T-helper 22 cell (primary cell): Measurements from ENCODE around the gene SLC35F6.

Experiments
- DNase-seq: peaks from one replicate; pipeline ENCODE4 v3.0.0-alpha.2; 2020; ENCODE audit warnings: low read depth

The SLC35F6 gene

DNA sequence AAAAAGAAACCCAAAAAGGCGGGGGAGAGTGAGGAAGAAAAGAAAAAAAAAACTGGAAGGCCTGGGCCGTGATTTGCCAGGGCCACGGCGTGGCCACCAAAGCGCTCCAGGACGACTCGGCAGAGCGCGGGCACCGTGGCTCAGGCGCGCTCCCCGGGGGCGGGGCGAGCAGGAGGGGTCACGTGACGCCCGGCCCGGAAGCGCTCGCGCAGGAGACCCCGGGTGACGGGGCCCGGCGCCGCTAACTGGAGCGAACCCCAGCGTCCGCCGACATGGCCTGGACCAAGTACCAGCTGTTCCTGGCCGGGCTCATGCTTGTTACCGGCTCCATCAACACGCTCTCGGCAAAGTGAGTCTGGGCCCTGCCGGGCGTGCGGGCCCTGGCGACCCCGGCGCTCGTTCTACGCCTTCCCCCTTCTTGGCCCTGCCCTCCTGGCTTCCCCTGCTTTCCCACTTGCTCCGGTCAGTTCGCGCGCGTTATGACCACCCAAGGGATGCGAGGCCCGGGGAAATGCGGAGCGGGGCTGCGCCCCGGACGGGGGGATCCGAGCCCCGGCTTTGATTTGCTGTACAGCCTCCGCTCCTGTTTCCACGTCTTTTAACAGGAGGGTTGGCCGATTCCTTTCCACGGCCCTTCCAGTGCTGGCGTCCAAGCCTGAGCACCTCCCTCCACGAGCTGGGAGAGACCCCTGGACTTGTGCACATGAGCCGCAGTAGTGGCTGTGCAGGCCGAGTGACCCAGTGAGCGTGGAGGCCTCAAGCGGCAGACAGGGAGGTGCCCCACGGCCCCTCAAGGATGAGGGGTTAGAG, at the start of gene SLC35F6:
TSS of gene SLC35F6 (plus strand) at position 207 of the 810 bp plus-strand sequence. CDS start at position 273, 66 bp downstream.
- peak; percentile 73 for DNase-seq

- no peak for DNase-seq
These were observed 48.4 kb upstream of the SLC35F6 start for GRCh38 chr2:26715528-26716270.

- DNase-seq, result no peak
These were observed 47.7 kb upstream of the SLC35F6 start for GRCh38 chr2:26716340-26716739.

DNA sequence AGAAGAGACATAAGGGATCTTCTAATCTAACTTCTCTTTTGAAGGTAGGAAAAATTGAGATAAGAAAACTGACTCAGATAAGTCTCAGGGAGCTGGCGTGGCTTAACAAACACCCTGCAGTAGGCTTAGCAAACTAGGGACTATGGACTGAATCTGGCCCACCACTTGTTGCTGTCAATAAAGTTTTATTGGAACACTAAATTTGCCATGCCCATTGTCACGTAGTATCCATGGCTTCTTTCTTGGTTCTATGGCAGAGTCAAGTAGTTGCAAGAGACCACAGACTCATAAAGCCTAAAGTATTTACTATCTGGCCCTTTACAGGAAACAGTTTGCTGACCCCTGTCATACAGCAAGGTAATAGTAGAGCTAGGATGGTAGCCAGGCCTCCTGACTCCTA, 47.3 kb upstream of the SLC35F6 start:
- DNase-seq, result no peak

- no peak for DNase-seq
These were observed 46.7 kb upstream of the SLC35F6 start for GRCh38 chr2:26717362-26717761.

- no peak for DNase-seq
These were observed 45.0 kb upstream of the SLC35F6 start for GRCh38 chr2:26718949-26719686.

GRCh38 chr2:26720322-26721114, 43.6 kb upstream of the SLC35F6 start:
- DNase-seq, result no peak

- DNase-seq, result no peak
These were observed 42.7 kb upstream of the SLC35F6 start for GRCh38 chr2:26721115-26722032.

- no peak for DNase-seq
These were observed 41.8 kb upstream of the SLC35F6 start for GRCh38 chr2:26722328-26722727.

GRCh38 chr2:26722911-26723310, 41.2 kb upstream of the SLC35F6 start:
- no peak for DNase-seq

DNA sequence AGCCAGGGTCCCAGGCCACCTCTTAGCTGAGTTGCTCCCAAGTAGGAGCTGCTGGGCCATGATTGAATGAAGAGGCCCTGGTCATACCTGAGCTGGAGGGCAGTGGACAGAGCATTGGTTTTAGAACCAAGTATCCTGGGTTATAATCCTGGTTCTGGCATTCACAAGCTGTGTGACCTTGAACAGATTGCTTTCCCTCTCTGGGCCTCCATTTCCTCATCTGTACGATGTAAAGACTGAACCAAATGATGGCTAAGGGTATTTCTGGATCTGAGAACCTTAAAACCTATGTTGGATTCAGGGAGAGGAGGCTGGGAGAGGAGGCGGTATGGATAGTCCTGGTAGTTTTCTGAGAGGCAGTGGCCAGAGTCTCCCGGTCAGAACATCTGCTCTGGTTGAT, 40.6 kb upstream of the SLC35F6 start:
- DNase-seq, result no peak

- DNase-seq, result no peak
These were observed 39.9 kb upstream of the SLC35F6 start for GRCh38 chr2:26723991-26724750.

DNA sequence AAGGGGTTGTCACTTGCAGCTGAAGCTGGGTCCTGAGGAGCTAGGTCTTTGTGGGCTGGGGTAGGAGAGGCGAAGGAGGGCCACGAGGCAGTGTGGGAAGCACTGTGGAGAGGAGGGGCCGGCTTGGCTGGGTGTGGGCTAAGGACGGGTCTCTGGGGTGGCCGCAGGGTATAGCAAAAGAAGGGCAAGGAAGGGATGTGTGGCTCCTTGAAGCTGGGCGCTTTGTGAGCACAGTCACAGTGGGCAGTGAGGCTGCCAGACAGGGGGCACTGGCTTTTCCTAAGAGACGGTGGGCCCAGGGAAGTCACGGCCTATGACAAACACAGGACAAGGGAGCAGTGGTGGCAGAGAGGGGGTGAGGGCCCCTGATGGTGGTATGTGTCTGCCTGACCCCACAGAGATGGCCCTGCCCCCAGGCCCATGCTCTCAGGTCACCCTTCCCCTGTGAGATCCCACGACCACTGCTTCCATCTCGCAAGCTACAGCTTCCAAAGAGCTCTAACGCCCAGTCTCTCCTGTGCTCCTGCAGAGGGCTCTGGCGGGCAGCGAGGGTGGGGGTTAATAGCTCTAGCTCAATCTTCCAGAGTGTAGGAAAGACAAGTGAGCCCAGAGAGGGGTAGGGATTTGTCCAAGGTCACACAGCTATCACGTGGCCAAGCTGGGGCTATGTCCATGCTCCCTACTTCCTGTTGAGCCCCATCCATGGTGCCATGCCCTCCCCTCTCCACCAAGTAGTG, 39.1 kb upstream of the SLC35F6 start:
- no peak for DNase-seq

- no peak for DNase-seq
These were observed 38.6 kb upstream of the SLC35F6 start for GRCh38 chr2:26725521-26725820.

DNA sequence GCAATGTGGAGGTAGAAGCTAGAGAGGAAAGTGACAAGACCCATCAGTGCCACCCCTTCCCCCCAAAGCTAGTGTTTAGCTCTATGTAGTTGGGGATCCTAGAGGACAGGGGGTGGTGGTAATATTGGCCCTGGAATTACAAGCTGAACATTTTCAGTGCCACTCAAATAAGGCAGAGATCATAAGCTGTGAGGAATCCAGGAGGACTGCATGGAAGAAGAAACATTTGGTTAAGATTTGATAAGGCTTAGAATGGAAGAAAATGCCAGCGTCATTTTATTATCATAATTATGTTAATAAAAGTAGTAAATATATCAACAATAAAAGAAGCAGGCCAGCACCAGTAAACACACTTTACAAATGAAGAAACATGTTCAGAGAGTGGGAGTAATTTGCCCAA, 37.9 kb upstream of the SLC35F6 start:
- DNase-seq, result no peak

DNA sequence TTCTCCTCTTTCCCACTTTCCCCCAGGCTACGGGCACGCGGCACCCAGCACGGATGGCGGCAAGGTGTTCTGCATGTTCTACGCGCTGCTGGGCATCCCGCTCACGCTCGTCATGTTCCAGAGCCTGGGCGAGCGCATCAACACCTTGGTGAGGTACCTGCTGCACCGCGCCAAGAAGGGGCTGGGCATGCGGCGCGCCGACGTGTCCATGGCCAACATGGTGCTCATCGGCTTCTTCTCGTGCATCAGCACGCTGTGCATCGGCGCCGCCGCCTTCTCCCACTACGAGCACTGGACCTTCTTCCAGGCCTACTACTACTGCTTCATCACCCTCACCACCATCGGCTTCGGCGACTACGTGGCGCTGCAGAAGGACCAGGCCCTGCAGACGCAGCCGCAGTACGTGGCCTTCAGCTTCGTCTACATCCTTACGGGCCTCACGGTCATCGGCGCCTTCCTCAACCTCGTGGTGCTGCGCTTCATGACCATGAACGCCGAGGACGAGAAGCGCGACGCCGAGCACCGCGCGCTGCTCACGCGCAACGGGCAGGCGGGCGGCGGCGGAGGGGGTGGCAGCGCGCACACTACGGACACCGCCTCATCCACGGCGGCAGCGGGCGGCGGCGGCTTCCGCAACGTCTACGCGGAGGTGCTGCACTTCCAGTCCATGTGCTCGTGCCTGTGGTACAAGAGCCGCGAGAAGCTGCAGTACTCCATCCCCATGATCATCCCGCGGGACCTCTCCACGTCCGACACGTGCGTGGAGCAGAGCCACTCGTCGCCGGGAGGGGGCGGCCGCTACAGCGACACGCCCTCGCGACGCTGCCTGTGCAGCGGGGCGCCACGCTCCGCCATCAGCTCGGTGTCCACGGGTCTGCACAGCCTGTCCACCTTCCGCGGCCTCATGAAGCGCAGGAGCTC, 36.2 kb upstream of the SLC35F6 start:
- no peak for DNase-seq

DNA sequence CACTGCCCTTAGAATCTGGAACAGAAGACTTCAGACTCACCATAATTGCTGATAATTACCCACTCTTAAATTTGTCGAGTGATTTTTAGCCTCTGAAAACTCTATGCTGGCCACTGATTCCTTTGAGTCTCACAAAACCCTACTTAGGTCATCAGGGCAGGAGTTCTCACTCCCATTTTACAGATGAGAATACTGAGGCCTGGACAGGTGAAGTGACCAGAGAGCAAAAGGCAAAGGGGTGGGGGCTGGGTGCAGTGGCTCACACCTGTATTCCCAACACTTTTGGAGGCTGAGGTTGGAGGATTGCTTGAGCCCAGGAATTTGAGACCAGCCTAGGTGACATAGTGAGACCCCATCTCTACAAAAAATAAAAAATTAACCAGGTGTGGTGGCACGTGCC, 34.8 kb upstream of the SLC35F6 start:
- no peak for DNase-seq

DNA sequence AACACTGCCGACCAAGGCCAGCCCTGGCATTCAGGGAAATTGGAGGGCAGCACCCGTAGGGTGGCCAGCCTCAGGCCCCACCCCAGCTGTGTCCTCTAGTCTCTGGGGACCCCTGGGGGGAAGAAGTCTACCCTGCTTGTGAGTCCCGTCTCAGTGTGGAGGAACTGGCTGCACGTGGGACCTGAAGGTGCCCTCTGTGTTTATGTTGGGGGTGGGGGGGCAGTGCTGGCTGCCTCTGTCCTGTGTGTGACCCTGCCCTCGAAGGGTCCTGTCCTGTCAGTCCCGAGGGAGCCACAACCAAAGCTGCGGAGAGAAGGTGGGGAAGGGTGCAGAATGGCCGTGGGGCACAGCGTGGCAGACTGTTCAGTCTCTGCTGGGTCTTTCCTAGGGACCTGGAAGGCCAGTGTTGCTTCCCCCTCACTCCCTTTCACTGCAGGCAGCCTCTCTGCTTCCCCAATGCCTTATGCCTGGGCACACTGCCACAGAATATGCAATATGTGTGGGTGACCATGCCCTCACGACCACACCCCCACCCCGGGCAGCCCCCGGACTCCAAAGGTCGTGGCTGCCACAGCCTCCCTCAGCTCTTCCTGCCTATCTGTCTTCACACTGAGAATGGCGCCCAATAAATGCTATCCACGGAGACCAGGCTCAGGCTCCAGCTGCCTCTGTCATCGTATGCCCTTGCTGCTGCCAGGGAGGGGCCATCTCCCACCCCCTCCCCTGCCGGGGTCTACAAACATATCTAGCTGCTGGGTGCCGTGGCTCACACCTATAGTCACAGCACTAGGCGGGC, 33.3 kb upstream of the SLC35F6 start:
- no peak for DNase-seq
